B cell (primary cell): ENCODE results near the gene SEPTIN11. TPM values are rescaled to one million over a fixed set of nuclear protein-coding genes. Genes with fewer than 3 reads are reported as not detected.
"Not testable (repeated sequence)": the region's sequence is repeated elsewhere in the genome, so short reads cannot be mapped to it uniquely, and the experiment has no call there.

Experiments used
- ATAC-seq: fragments of 200-7000 bp; cut with Tn5 transposase; one replicate; pipeline ENCODE4 v1.10.0; 2021; ENCODE audit warnings: low read depth, mild to moderate bottlenecking, moderate number of reproducible peaks, moderate library complexity
- CTCF ChIA-PET: fragments of 350-600 bp; sonication (Branson Sonifier 250); formaldehyde crosslinking; loops from one replicate; lab custom pipeline; 2021; ENCODE audit warnings: antibody characterized with exemption, inconsistent platforms; lab: Charles Lee
- POLR2A ChIA-PET: fragments of 350-600 bp; sonication (Branson Sonifier 250); formaldehyde crosslinking; loops from one replicate; lab custom pipeline; 2021; ENCODE audit warnings: antibody characterized with exemption; lab: Charles Lee
- DNase-seq: peaks from one replicate; pipeline ENCODE4 v3.0.0; 2013
- H2AFZ ChIP-seq: 2 replicates; pipeline ENCODE4 v1.6.1; 2012; ENCODE audit warnings: mild to moderate bottlenecking, low read depth, low read length; ENCODE audit not compliant: insufficient read depth, poor library complexity, severe bottlenecking
- H3K27ac ChIP-seq, 2 donors: 1 replicate in 1 of 2; 2 replicates in 1 of 2; pipeline ENCODE4 v1.5.1; 2012 to 2013; ENCODE audit warnings: low read length in 2 of 2, mild to moderate bottlenecking in 2 of 2, moderate library complexity in 1 of 2
- H3K27me3 ChIP-seq, 4 experiments: fragments of 200-600 bp in 1 of 4; sonication (generic) in 1 of 4; replicated peaks in 1 of 4; 1 replicate in 2 of 4; 2 replicates in 2 of 4; pipeline versions ENCODE4 v1.6.1 to v1.7.0; 2013 to 2016; ENCODE audit warnings: low read length in 3 of 4, mild to moderate bottlenecking in 2 of 4, mixed read lengths in 1 of 4, moderate library complexity in 1 of 4; ENCODE audit not compliant: insufficient read depth in 4 of 4, control insufficient read depth in 3 of 4; ENCODE audit errors: control extremely low read depth in 1 of 4
- H3K36me3 ChIP-seq, 2 experiments: replicated peaks in 1 of 2; 1 replicate in 1 of 2; 2 replicates in 1 of 2; pipeline versions ENCODE4 v1.6.1 to v1.7.1; 2013; ENCODE audit warnings: low read length in 1 of 2; ENCODE audit not compliant: insufficient read depth in 2 of 2, control insufficient read depth in 1 of 2; ENCODE audit errors: control extremely low read depth in 1 of 2, extremely low read depth in 1 of 2
- H3K4me1 ChIP-seq, 2 donors: fragments of 200-600 bp in 1 of 2; sonication (generic) in 1 of 2; 1 replicate in 1 of 2; 2 replicates in 1 of 2; pipeline versions ENCODE4 v1.5.1 to v1.6.1; 2013 to 2017; ENCODE audit warnings: low read length in 2 of 2; ENCODE audit not compliant: control insufficient read depth in 2 of 2, insufficient read depth in 2 of 2
- H3K4me2 ChIP-seq: replicated peaks from 2 replicates; pipeline ENCODE3; 2012; ENCODE audit warnings: mild to moderate bottlenecking, low read depth, low read length; ENCODE audit not compliant: poor library complexity, severe bottlenecking
- H3K4me3 ChIP-seq, 5 experiments: fragments of 200-600 bp in 1 of 5; sonication (generic) in 1 of 5; 1 replicate in 3 of 5; 2 replicates in 2 of 5; pipeline versions ENCODE4 v1.5.1 to v1.7.0; 2011 to 2016; ENCODE audit warnings: low read length in 4 of 5, mild to moderate bottlenecking in 4 of 5, low read depth in 2 of 5, control low read depth in 1 of 5, moderate library complexity in 1 of 5; ENCODE audit not compliant: insufficient read depth in 1 of 5; ENCODE audit errors: control extremely low read depth in 1 of 5, extremely low read depth in 1 of 5
- H3K79me2 ChIP-seq: fragments of 200-600 bp; sonication (generic); one replicate; pipeline ENCODE4 v1.6.0; 2016; ENCODE audit warnings: low read length; ENCODE audit not compliant: control insufficient read depth, insufficient read depth
- H3K9ac ChIP-seq: fragments of 200-600 bp; sonication (generic); 2 replicates; pipeline ENCODE4 v1.6.1; 2017; ENCODE audit warnings: mild to moderate bottlenecking, low read length, moderate library complexity
- H3K9me3 ChIP-seq, 3 donors: one replicate each; pipeline versions ENCODE4 v1.6.1 to v1.7.1; 2013; ENCODE audit warnings: low read length in 2 of 3; ENCODE audit not compliant: control insufficient read depth in 2 of 3, insufficient read depth in 1 of 3; ENCODE audit errors: control extremely low read depth in 1 of 3
- H4K20me1 ChIP-seq: 2 replicates; pipeline ENCODE4 v1.6.0; 2012; ENCODE audit warnings: mild to moderate bottlenecking, low read length; ENCODE audit not compliant: insufficient read depth, control insufficient read depth, poor library complexity, severe bottlenecking
- H3K27ac Mint-ChIP-seq: one replicate; pipeline ENCODE4 v1.8.0; 2021; ENCODE audit warnings: mixed read lengths
- H3K27me3 Mint-ChIP-seq: one replicate; pipeline ENCODE4 v1.8.0; 2021; ENCODE audit warnings: mixed read lengths
- H3K4me1 Mint-ChIP-seq: one replicate; pipeline ENCODE4 v1.8.0; 2021; ENCODE audit warnings: mixed read lengths
- H3K4me3 Mint-ChIP-seq: one replicate; pipeline ENCODE4 v1.8.0; 2021; ENCODE audit warnings: mixed read lengths
- H3K9me3 Mint-ChIP-seq: one replicate; pipeline ENCODE4 v1.8.0; 2022; ENCODE audit warnings: mixed read lengths; ENCODE audit not compliant: insufficient read depth
- CTCF ChIP-seq: fragments of 200-600 bp; IDR thresholded peaks from one replicate; pipeline ENCODE4 v1.8.0; 2022; ENCODE audit warnings: antibody characterized with exemption, mild to moderate bottlenecking
- EZH2 ChIP-seq: IDR thresholded peaks from 2 replicates; pipeline ENCODE4 v1.6.1; 2012; ENCODE audit warnings: borderline replicate concordance, low read depth, mild to moderate bottlenecking, moderate library complexity, low read length; ENCODE audit not compliant: insufficient read depth, poor library complexity, severe bottlenecking
- WGBS: methylation state at CpG from one replicate; pipeline ENCODE4 v1.1.5; 2013; ENCODE audit warnings: missing lambda C conversion rate; ENCODE audit not compliant: insufficient coverage; 5-methylcytosine and 5-hydroxymethylcytosine counted together
- intact Hi-C: fragments of 100-400 bp; cut with micrococcal nuclease; formaldehyde crosslinking; loops from one replicate; pipeline ENCODE4 v1.10.0; 2022
- polyA plus RNA-seq: library from polyadenylated mRNA; depleted of rRNA; stranded (reverse); fragments of >200 nt; gene quantifications from 2 replicates; pipeline ENCODE4 v1.2.3, GENCODE V29; 2012
- total RNA-seq, 2 donors: library from RNA; stranded (reverse); fragments of 120-200 nt in 1 of 2; gene quantifications; 1 replicate in 1 of 2; 2 replicates in 1 of 2; pipeline versions ENCODE4 v1.2.3 to v1.2.4, GENCODE V29; 2013 to 2022

SEPTIN11 gene
- total and polyA plus RNA-seq, 2 donors (not counting 1 experiment from before 2014, with no cell fraction given) = 3.5 to 22.7 TPM

DNA sequence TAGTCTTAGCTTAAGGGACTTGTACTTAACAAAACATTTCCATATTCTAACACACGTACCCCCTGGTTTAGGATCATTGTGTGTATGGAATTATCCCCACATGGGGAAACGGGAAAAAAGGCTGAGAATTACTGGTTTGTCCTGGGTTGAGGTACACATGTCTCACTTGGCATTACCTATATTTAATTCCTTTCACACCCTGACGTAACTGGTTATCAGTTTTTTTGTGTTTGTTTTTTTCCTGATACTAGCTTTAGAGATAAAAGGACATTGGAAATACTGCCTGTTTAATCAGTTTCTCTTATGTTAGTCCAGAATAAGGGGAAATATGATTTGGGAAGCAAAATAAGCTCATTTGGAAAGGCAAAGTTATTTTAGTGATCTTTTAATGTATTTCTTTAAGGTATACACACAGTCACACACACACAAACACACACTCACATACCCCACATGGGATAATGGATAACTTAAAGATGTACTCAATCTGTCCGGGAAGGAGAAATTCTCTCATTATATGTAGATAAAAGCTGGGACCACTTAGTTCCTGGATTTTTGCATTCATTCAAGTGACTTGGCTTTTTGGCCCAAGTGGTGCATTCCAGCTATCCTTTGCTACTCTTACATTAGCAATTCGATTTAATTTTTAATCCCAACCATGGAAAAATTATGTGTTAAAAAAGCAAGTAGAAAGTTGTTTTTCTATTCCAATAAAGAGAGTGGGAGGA, 13.0 kb downstream of the SEPTIN11 start:
- DNase-seq = no peak
- Histone ChIP-seq H3K79me2 (peaks cover 6% of the 10 kb centered on the region), H3K4me3 (no peak overlapping the region), H3K9me3 (peaks cover 0 to 1% (median 0%) of the 10 kb centered on the region in 3 donors), H3K4me1 (no peaks in the 10 kb centered on the region), H2AFZ (no peak overlapping the region), H4K20me1 (no peaks in the 10 kb centered on the region), H3K9ac (no peak overlapping the region), H3K27me3 (no peaks in the 10 kb centered on the region), H3K27ac (no peak overlapping the region), H3K4me2 (no peak overlapping the region), H3K36me3 (no peaks in the 10 kb centered on the region)
- intact Hi-C loops = no loop called here
- WGBS = no CpG with 5 or more reads among the region's 5 CpGs
- no peaks in the 10 kb centered on the region for H3K4me1 Mint-ChIP-seq
- H3K9me3 Mint-ChIP-seq = no peaks in the 10 kb centered on the region
- no peaks in the 10 kb centered on the region for H3K27me3 Mint-ChIP-seq
- ChIA-PET POLR2A (no interaction called here), CTCF (no interaction called here)
- TF ChIP-seq EZH2 = no peak
- no peak for TF ChIP-seq CTCF
- H3K27ac Mint-ChIP-seq = no peak overlapping the region
- H3K4me3 Mint-ChIP-seq = no peak overlapping the region
- ATAC-seq = no peak

GRCh38 chr4:76963131-76963750, 13.7 kb downstream of the SEPTIN11 start:
- H3K4me3 ChIP-seq = no peak overlapping the region
- no peaks in the 10 kb centered on the region for H3K27me3 Mint-ChIP-seq
- H3K9ac ChIP-seq = no peak overlapping the region
- no peak overlapping the region for H3K27ac Mint-ChIP-seq
- H3K9me3 Mint-ChIP-seq = no peaks in the 10 kb centered on the region
- ChIA-PET POLR2A (no interaction called here), CTCF (no interaction called here)
- no peaks in the 10 kb centered on the region for H4K20me1 ChIP-seq
- H2AFZ ChIP-seq = no peak overlapping the region
- no peak overlapping the region for H3K4me2 ChIP-seq
- DNase-seq = no peak
- H3K4me3 Mint-ChIP-seq = no peak overlapping the region
- no peaks in the 10 kb centered on the region for H3K4me1 Mint-ChIP-seq
- H3K36me3 ChIP-seq = no peaks in the 10 kb centered on the region
- H3K9me3 ChIP-seq = peaks cover 0 to 1% (median 0%) of the 10 kb centered on the region in 3 donors
- WGBS = 100% methylated on average over 1 of the region's 4 CpGs
- no peak for ATAC-seq
- TF ChIP-seq EZH2 (no peak), CTCF (no peak)
- no peaks in the 10 kb centered on the region for H3K4me1 ChIP-seq
- H3K27ac ChIP-seq = no peak overlapping the region
- intact Hi-C loops = no loop called here
- peaks cover 2% of the 10 kb centered on the region for H3K79me2 ChIP-seq
- H3K27me3 ChIP-seq = no peaks in the 10 kb centered on the region

DNA sequence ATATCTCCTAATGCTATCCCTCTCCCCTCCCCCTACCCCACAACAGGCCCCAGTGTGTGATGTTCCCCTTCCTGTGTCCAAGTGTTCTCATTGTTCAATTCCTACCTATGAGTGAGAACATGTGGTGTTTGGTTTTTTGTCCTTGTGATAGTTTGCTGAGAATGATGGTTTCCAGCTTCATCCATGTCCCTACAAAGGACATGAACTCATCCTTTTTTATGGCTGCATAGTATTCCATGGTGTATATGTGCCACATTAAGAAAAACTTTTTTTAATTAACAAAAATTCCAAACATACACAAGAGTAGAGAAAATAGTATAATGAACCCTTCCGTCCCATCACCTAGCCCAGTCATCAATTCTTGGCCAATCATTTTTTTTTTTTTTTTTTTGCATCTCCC, 14.4 kb downstream of the SEPTIN11 start:
- H3K4me1 ChIP-seq, H3K9ac ChIP-seq, H3K4me3 Mint-ChIP-seq, ATAC-seq, H3K36me3 ChIP-seq, H3K27ac Mint-ChIP-seq, H3K9me3 Mint-ChIP-seq, DNase-seq, H3K79me2 ChIP-seq, H3K27ac ChIP-seq, POLR2A ChIA-PET, CTCF ChIA-PET, intact Hi-C loops, H4K20me1 ChIP-seq, H2AFZ ChIP-seq, H3K9me3 ChIP-seq, H3K27me3 ChIP-seq, H3K27me3 Mint-ChIP-seq, H3K4me2 ChIP-seq, H3K4me1 Mint-ChIP-seq, H3K4me3 ChIP-seq: not testable (repeated sequence)
- WGBS = 100% methylated on average over 1 of the region's 1 CpG
